GM19240 (cell line): ENCODE results near the gene MAB21L3.
"Not testable (repeated sequence)": the region's sequence is repeated elsewhere in the genome, so short reads cannot be mapped to it uniquely, and the experiment has no call there.

Experiments
- DNase-seq: peaks from one replicate; pipeline ENCODE4 v3.0.0; 2011; ENCODE audit warnings: low spot score; ENCODE audit not compliant: insufficient read length

MAB21L3 gene

DNA sequence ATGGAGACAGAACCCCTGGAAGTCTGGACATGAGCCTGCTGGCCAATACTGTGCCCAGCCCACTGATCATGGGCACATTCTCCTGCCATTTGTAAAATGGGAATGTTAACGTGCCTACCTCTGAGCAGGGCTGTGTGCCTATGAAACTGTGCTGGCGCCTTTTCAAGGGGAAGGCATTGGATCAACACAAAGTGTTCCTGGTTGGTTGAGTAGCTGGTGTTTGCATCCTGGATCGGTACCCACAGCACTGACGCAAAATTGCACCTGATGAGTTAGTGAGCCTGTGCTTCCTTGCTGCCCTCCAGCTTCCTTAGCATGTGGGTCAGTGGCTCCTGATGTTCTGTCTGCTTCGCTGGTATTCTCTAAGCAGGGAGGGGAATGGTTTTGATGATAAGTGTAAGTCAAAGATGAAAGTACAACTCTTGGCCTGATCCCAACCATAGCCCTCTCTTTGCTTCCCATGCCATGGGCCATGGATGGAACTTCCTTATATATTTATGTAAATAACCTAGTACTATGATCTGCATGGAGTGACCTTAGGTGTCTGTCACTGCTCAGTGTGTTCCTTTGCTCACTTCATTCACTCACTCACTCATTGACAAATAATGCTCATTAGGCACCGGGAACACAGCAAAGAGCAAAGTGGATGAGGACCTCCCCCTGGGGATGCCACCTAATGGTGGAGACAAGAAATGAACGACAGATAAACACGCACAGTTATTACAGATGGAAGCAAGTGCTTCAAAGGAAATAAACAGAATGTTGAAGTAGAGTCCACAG is 22.7 kb downstream of the MAB21L3 start:
- no peak for DNase-seq

DNA sequence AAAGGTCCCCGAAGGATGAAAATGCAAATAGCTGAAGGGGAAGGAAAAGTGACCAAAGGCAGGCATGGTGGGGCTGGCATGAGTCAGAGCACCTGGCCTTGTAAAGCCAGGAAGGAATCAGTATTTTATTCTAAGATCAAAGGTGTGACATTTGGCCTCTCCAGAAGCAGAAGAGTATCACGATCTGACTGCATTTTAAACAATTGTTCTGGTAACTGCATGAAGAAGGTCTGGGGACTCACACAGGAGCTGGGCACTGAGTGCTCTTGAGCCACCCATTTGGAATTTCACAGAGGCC is 23.2 kb downstream of the MAB21L3 start:
- DNase-seq: no peak

DNA sequence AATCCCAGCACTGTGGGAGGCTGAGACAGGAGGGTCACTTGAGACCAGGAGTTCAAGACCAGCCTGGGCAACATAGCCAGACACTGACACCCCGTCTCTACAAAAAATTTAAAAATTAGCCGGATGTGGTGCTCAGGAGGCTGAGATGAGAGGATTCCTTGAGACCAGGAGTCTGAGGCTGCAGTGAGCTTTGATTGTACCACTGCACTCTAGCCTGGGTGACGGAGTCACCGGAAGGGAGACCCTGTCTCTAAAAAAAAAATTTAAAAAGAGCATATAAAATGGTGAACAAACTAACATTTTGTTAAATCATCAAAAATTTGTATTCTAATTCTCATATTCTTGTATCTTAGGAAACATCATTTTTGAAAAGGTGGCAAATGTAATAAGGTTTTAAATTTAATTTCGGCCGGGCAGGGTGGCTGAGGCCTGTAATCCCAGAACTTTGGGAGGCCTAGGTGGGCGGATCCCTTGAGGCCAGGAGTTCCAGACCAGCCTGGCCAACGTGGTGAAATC is 27.1 kb downstream of the MAB21L3 start:
- no peak for DNase-seq

DNA sequence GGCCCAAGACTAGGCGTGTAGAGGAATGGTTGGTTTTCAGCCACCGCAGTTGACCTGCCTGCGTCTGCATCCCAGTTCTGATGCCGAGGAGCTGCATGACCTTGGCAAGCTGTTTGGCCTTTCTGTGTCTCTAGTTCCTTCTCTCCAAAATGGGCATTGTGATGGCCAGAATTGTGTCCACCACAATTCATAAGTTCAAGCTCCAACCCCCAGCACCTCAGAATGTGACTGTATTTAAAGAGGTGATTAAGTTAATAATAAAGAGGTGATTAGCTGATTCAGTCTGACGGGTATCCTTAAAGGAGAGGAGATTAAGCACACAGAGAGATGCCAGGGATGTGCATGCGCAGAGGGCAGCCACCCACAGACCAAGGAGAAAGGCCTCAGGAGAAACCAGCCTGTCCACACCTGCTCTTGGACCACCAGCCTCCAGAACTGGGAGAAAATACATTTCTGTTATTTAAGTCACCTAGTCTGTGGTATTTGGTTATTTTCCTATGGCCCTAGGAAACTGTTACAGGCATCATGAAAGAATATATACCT is 28.5 kb downstream of the MAB21L3 start:
- DNase-seq: no peak

DNA sequence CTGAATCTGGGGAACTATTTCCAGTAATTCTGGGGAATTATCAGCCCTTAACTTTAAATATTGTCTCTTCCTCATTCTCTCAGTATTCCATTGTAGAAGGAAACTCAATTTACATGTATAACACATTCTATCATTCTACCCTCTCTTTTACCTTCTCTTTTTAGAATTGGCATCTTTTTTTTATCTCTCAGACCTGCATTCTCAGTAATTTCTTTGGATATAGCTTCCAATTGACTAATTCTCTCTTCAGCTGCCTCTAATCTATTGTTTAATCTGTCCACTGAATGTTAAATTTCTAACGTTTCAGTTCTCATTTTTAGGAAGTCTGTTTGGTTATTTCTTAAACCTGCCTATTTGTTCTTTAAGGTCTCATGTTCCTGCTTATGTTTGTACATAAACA is 33.0 kb downstream of the MAB21L3 start:
- no peak for DNase-seq

DNA sequence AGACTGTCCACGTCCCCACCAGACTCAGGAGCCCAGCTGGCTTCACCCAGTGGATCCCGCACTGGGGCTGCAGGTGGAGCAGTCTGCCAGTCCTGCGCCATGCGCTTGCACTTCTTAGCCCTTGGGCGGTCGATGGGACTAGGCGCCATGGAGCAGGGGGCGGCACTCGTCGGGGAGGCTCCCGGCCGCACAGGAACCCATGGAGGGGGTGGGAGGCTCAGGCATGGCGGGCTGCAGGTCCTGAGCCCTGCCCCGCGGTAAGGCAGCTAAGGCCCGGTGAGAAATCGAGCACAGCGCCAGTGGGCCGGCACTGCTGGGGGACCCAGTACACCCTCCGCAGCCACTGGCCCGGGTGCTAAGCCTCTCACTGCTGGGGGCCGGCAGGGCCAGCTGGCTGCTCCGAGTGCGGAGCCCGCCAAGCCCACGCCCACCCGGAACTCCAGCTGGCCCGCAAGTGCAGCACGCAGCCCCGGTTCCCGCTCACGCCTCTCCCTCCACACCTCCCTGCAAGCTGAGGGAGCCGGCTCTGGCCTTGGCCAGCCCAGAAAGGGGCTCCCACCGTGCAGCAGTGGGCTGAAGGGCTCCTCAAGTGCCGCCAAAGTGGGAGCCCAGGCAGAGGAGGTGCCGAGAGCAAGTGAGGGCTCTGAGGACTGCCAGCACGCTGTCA is 35.4 kb downstream of the MAB21L3 start:
- not testable (repeated sequence) for DNase-seq

DNA sequence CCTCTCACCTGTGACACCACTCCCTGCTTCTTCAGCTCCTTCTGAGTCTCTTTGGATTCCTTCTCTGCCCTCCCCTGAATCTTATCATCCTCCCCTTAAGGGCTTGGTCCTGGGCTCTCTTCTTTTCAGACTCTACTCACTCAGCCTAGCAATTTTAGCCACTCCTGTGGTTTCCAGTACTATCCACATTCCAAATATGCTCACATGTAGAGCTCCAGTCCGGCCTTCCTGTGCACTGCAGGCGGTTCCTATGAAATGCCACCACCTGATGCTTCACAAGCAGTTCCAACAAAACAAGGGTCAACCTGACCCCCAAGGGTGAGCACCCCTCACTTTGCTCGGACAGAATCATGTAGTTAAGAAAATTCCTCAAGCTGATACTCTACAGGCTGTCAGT is 35.9 kb downstream of the MAB21L3 start:
- no peak for DNase-seq

DNA sequence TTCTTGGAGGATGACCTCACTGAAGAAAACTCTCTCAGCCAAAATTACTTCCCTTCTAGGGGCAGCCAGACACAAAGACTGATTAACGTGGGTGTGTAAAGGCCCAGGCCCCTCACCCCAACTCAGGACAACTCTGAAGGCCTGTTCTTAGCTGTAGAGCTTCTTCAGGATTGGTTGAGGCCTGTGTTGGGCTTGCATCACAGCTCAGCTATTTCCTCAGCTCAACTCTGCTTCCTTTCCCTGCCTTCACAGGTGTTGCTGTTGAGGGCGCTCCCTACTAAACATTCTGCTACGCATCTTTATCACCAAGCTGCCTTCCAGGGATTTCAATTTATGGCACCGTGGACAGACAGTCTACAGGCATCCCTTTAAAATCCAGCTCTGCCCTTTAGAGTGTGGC is 36.8 kb downstream of the MAB21L3 start:
- no peak for DNase-seq

DNA sequence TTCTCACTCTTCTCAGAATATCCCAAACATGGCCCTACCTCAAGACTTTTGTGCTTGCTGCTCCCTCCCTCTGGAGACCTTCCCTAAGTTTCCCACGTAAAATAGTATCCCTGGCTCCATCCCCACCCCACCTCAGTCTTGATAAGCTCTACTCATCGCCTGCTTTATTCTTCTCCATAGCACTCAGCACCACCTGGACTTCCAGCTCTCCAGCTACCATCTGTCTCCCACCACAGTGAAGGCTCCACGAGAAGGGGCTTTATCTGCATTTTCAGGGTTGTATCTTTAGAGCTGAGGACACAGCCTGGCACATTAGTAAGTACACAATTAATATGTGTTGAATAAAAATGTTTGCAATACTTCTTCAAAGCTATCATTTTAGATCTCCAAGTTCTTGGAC is 37.8 kb downstream of the MAB21L3 start:
- DNase-seq: no peak

DNA sequence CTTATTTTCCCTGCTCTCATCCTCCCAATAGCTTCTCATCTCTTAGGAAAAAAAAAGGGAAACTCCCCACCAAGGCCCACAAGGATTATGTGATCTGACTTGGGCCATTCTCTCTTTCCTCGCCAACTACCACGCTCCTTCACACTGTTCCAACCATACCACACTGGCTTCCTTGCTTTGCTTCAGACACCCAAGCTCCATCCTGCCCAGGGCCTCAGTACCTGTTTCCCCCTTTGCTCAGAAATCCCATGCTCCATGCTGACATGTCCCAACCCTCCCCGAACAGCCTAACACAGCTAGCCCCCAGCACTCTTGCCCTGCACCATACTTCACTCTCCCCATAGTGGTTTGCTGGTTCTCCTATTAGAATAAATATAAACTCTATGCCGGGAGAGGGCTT is 39.2 kb downstream of the MAB21L3 start:
- no peak for DNase-seq

DNA sequence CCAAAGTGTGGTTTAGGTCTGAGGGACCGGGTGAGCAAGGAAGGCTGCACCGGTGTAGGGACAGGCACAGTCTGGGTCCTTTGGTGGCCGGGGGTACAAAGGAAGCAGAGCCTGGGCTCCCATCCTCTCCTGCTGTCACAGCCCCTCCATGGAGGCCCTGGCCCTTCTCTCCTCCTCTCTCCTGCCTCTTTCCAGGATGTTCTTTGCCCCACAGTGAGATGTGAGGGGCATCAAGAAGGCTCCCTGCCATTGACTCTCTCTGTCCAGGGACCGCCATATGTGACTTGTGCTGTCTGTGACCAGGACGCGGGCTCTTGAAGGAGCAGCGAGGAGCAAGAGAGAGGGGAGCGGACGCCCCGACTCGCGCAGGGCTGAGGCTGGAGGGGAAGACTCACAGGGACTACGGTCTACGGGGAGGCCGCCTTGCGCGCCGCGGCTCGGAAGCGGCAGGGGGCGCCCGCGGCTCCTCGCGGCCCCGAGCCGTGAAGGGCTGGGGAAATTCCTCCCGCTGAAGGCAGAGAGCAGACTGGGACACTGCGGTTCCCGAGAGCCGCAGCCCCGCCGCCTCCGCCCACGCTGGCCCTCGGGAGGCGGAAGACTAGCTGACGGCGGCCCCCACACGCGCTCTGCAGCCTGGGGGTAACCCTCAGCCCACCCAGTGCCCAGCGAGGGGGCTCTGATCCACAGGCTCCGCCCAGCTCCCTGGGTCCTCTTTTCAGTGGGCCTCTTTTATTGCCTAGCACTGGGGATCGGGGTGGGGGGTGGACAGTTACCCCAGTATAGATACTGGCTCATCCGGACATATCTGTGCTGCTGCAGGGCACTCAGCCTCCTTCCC is 40.8 kb downstream of the MAB21L3 start:
- peak; percentile 83 for DNase-seq

DNA sequence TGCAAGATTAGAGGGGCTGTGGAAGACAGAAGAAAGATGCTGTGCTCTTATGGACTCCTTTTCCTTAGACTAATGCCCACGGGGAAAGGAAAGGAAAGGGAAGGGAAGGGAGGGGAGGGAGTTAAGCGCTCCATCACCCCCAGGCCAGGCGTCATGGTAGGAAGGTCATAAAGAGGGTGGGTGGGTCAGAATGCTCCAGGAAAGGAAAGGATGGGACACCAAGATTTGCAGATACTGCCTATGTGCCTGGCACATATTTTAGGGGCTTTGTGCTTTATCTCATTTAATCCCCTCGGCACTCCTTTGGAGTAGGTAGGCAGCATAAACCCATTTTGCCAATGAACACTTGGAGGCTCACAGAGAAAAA is 41.4 kb downstream of the MAB21L3 start:
- no peak for DNase-seq

DNA sequence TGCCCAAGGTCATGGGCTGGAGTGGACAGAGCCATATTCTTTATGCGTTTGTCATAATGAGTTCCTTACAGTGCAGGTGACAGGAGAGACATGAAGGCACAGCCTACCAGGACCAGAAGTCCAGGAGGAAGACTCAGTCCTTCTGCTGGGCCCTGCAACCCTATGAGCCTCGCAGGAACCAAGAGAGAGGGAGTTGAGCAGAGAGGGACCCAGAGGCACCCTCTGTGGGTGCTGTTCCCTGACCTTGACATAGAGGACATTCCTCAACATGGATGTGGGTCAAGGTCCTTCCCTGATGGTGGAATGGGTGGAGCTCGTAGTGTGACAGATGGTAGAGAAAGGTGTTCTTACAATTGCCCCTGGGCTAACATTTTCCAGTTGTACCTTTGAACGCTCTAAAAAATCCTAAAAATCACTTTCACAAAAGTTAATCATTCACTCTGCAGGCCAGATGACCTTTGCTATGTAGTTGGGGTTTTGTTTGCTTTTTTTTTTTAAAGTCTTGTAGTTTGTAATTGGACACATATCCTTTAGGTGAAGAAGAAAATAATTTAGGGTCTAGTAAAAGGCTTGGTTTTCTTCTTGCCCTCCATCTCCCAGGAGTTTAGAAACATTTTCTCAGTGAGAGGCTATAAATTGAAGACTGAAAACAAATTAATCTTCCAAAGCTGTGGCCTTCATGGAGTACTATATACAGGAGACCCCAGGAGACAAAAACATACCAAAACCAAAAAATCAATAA is 41.9 kb downstream of the MAB21L3 start:
- no peak for DNase-seq

DNA sequence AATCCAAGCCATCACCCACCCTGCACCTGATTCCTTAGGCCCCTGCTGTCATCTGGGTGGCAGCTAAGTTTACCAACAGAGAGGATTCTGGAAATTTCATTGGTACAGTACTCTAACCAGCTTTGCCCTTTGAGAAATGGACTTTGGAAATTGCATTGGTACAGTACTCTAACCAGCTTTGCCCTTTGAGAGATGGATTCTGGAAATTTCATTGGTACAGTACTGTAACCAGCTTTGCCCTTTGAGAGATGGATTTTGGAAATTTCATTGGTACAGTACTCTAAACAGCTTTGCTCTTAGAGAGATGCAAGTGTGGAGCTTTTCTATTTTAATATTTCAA is 42.5 kb downstream of the MAB21L3 start:
- DNase-seq: no peak

DNA sequence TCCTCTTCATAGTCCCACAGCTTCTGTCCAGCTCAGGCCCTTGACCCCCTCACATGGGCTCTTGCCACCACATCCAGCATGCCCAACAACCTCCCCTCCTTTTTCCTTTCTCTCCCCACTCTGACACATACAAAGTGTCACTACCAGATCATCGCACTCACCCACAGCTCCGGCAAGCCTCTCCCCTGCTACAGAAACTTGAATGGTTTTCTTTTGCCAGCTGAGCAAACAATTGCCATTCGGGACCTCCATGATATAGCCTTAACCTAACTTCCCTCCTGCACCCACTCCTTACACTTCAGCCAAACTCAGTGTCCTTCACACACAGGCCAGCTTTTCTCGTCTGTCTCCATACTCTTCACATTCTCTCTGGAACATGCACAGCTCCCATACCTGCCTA is 43.3 kb downstream of the MAB21L3 start:
- DNase-seq: no peak

DNA sequence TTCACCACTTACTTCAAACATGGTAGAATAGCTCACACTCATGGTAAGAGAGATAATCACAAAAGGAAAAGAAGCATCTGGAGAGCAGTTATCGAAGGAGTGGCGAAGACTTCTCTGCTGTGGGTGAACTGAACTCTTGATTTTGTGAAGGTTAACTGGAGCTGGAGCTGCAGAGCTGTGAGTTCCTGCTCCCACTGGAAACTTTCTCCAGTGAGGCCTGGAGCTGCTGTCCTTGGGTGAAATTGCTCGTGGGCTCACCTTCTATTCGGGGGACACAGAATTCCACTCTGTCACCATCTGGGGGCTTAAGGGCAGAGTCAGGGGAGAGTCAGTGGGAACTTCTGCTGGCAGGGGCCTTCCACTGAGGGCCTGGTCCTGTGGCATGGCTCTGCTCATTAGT is 45.9 kb downstream of the MAB21L3 start:
- no peak for DNase-seq

DNA sequence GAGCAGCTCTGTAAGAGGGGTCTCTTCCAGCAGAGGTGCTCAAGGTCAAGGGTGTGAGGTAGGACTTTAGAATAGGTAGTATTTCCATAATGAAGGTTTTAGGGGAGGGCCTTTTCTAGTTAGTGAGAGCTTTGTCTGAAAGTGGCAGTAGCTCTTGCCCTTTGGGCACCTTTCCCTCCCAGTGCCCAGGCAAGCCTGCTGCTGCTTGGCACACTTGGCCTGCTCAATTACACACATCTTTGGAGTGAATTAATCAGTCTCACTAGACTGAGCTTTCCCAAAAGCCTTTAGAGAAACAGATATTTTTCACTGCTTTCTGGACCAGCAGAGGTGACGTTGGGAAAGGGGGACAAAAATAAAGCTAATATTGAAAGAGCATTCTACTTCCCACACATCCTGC is 48.0 kb downstream of the MAB21L3 start:
- no peak for DNase-seq

DNA sequence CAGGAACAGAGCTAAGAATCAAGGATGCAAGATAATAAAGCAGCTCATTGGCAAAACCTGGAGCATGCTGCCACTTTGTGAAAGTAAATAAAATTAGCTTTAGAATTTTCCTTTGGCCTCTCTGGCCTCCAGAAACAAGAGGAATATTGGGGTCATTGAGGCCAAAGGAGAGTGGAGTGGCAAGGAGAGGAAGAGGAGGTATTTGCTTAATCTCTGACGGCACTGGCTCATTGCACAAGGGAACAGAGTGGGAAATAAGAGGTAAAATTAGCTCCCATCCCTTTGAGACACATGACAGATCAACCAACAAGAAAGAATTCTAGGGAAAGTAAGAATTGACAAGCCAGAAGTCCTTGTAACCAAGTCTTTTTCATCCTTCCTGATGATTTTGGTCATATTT is 48.4 kb downstream of the MAB21L3 start:
- no peak for DNase-seq

DNA sequence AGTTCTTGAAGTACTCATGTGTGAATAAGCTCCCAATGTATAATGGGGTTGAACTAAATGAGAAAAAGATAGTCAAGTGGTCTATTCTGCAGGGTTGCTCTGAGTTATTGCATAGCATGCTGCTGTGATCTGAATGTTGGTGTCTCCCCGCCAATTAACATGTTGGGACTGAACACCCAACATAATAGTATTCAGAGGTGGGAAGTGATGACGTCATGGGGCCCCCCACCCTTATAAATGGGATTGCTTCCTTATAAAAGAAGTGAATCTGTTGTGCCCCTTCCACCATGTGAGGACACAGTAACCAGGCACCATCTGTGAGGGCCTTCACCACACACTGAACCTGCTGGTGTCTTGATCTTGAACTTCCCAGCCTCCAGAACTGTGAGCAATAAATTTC is 50.2 kb downstream of the MAB21L3 start:
- no peak for DNase-seq

DNA sequence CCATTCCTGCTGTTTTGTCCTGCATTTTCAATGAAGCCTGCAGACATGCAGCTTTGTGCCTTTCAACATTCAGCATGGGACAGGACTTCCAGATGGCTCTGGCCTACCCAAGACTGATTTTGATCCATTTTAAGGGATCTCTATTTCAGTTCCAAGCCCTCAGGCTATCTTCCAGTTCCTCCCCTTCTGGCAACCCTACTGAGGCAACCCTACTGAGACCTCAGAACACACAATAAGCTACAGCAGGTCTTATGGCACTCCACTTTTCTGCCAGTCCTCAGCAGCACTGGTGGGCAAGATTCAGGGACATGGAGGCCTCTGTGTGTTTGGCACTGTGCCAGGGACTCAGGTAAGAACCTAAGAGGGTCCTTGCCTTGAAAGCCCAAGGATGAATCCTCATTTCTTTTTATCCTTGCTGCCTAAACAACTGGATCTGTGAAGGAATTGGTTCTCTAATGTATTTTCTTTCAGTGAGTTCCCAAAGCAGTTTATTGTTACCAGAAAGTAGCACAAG is 50.7 kb downstream of the MAB21L3 start:
- DNase-seq: no peak

DNA sequence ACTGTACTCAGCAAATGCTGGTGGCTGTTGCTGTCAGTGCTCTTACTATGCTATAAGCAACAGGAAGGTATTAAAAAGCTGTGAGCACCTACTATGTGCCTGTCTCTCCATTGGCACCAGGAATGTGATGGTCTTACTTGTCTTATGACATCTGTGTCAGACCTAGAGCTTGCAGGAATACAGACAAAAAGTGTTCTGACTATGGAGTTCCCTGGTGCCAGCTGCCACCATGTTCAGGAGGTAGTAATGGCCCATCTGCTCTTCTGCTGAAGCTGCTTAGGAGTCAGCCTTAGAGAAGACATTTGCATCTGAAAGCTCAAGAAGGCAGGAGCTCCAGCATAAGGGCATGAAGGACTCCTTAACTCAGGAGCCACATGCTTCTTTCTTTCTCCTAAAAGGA is 52.3 kb downstream of the MAB21L3 start:
- DNase-seq: no peak
